Thoracic aorta (tissue), 2 donors: ENCODE data around the gene SLC25A41. TPM values are rescaled to one million over a fixed set of nuclear protein-coding genes. Genes with fewer than 3 reads are reported as not detected.

Experiments
- ATAC-seq: fragments of 150-250 bp; one replicate; pipeline ENCODE4 v1.8.0; 2017; ENCODE audit warnings: low read depth; ENCODE audit not compliant: insufficient number of reproducible peaks, low FRiP score
- DNase-seq: peaks from one replicate; pipeline ENCODE4 v3.0.0-alpha.2; 2020; ENCODE audit warnings: low spot score
- H3K27ac ChIP-seq, 2 donors: fragments of 200-600 bp; sonication (generic); 1 replicate in 1 of 2; 2 replicates in 1 of 2; pipeline ENCODE4 v1.5.1; 2016; ENCODE audit warnings: mild to moderate bottlenecking in 2 of 2, moderate library complexity in 2 of 2
- H3K27me3 ChIP-seq: fragments of 200-600 bp; sonication (generic); replicated peaks from 2 replicates; pipeline ENCODE4 v1.6.0; 2016; ENCODE audit warnings: mild to moderate bottlenecking; ENCODE audit not compliant: insufficient read depth
- H3K36me3 ChIP-seq: fragments of 200-600 bp; sonication (generic); one replicate; pipeline ENCODE4 v1.5.1; 2016
- H3K4me1 ChIP-seq, 2 donors: fragments of 200-600 bp; sonication (generic); 1 replicate in 1 of 2; 2 replicates in 1 of 2; pipeline versions ENCODE4 v1.5.1 to v1.6.0; 2016; ENCODE audit warnings: low read depth in 2 of 2, mild to moderate bottlenecking in 1 of 2; ENCODE audit not compliant: control insufficient read depth in 1 of 2
- H3K4me3 ChIP-seq: fragments of 200-600 bp; sonication (generic); 2 replicates; pipeline ENCODE4 v1.5.1; 2016; ENCODE audit warnings: mild to moderate bottlenecking
- H3K9me3 ChIP-seq: fragments of 200-600 bp; sonication (generic); 2 replicates; pipeline ENCODE4 v1.5.1; 2016
- CTCF ChIP-seq: fragments of 200-600 bp; sonication (generic); IDR thresholded peaks from one replicate; pipeline ENCODE4 v1.5.1; 2019; ENCODE audit warnings: antibody characterized with exemption
- total RNA-seq, 2 donors: library from RNA; depleted of rRNA; stranded (reverse); fragments of >200 nt; gene quantifications; one replicate each; pipeline versions ENCODE4 v1.1.0 to v1.2.3, GENCODE V29; 2016

Gene SLC25A41
- total RNA-seq, 2 donors from 2014 or later, result 0.71 TPM; not detected in 1

- Histone ChIP-seq H3K36me3 (peaks cover 23% of the 10 kb centered on the region), H3K4me3 (no peak overlapping the region), H3K9me3 (no peaks in the 10 kb centered on the region), H3K27ac (no peak overlapping the region), H3K4me1 (peaks cover 5 to 22% of the 10 kb centered on the region in 2 donors), H3K27me3 (no peaks in the 10 kb centered on the region)
- TF ChIP-seq CTCF, result no peak
- no peak for DNase-seq
- no peak for ATAC-seq
Measured at GRCh38 chr19:6376512-6377190, 56.9 kb downstream of the SLC25A41 start.

Other genes with a start within 250 kb of the SLC25A41 start
- 10 to 100 TPM; 23.0 to 31.4 TPM for gene MLLT1, start 153.8 kb downstream of the SLC25A41 start, total RNA-seq
- gene ACER1, start 100.2 kb downstream of the SLC25A41 start, total RNA-seq, result not detected
- gene CLPP, start 72.2 kb downstream of the SLC25A41 start, total RNA-seq, result 10 to 100 TPM; 39.0 to 53.2 TPM
- 10 to 100 TPM; 29.1 to 37.6 TPM for gene ALKBH7, start 61.0 kb downstream of the SLC25A41 start, total RNA-seq
- gene PSPN, start 57.8 kb downstream of the SLC25A41 start, total RNA-seq, result 1 to 10 TPM; 1.4 to 2.8 TPM
- gene GTF2F1, start 40.6 kb downstream of the SLC25A41 start, total RNA-seq, result 10 to 100 TPM; 22.7 to 27.7 TPM
- gene KHSRP, start 9.0 kb downstream of the SLC25A41 start, total RNA-seq, result 100 to 1,000 TPM in 1 of 2 donors, 10 to 100 TPM in 1; 98.4 to 111 TPM
- 10 to 100 TPM; 89.6 to 97.1 TPM for gene SLC25A23, start 26.0 kb upstream of the SLC25A41 start, total RNA-seq
- 1 to 10 TPM in 1 of 2 donors, under 1 TPM in 1; 0.54 to 2.1 TPM for gene CRB3, start 30.5 kb upstream of the SLC25A41 start, total RNA-seq
- gene DENND1C, start 48.0 kb upstream of the SLC25A41 start, total RNA-seq, result 1 to 10 TPM; 2.7 to 3.9 TPM
- gene TUBB4A, start 68.5 kb upstream of the SLC25A41 start, total RNA-seq, result not detected
- gene TNFSF9, start 97.3 kb upstream of the SLC25A41 start, total RNA-seq, result 1 to 10 TPM in 1 of 2 donors, under 1 TPM in 1; 0.27 to 1.8 TPM
- not detected for gene CD70, start 157.4 kb upstream of the SLC25A41 start, total RNA-seq
- 10 to 100 TPM in 1 of 2 donors, under 1 TPM in 1; 0.54 to 15.5 TPM for gene TNFSF14, start 236.4 kb upstream of the SLC25A41 start, total RNA-seq